ENCODE data around the gene SLC38A5. TPM values are rescaled to one million over a fixed set of nuclear protein-coding genes. Genes with fewer than 3 reads are reported as not detected.
"Not testable (repeated sequence)": the region's sequence is repeated elsewhere in the genome, so short reads cannot be mapped to it uniquely, and the experiment has no call there.

Gene SLC38A5
- 43.8 and 49.3 TPM in 2 replicates for total RNA-seq (2014; rRNA removed; shearing (Covaris generic))
- 69.3 and 88.1 TPM in 2 replicates for polyA plus RNA-seq (2014; cell fraction: nucleus; rRNA removed)

GRCh38 chrX:48470110-48470832 lies at the start of gene SLC38A5:
TSS of gene SLC38A5 (minus strand) at chrX:48470260. CDS start at chrX:48467924, 2,336 bp downstream.
- no peak for DNase-seq (ENCODE audit: extremely low read depth, low read depth)

GRCh38 chrX:48519481-48519880 lies 49.4 kb upstream of the SLC38A5 start:
- DNase-seq (ENCODE audit: extremely low read depth, low read depth), result not testable (repeated sequence)

- no peak for DNase-seq (ENCODE audit: extremely low read depth, low read depth)
These were observed 46.9 kb upstream of the SLC38A5 start for GRCh38 chrX:48516987-48517386.

GRCh38 chrX:48516285-48516684 lies 46.2 kb upstream of the SLC38A5 start:
- no peak for DNase-seq (ENCODE audit: extremely low read depth, low read depth)

- DNase-seq (ENCODE audit: extremely low read depth, low read depth), result no peak
These were observed 45.8 kb upstream of the SLC38A5 start for GRCh38 chrX:48515842-48516241.

- no peak for DNase-seq (ENCODE audit: extremely low read depth, low read depth)
These were observed 44.9 kb upstream of the SLC38A5 start for GRCh38 chrX:48514868-48515460.

GRCh38 chrX:48514126-48514806 lies 44.2 kb upstream of the SLC38A5 start:
- no peak for DNase-seq (ENCODE audit: extremely low read depth, low read depth)

GRCh38 chrX:48513670-48514069 lies 43.6 kb upstream of the SLC38A5 start:
- DNase-seq (ENCODE audit: extremely low read depth, low read depth), result no peak

- DNase-seq (ENCODE audit: extremely low read depth, low read depth), result no peak
These were observed 42.4 kb upstream of the SLC38A5 start for GRCh38 chrX:48512371-48512935.

- no peak for DNase-seq (ENCODE audit: extremely low read depth, low read depth)
These were observed 41.5 kb upstream of the SLC38A5 start for GRCh38 chrX:48511560-48511959.

- no peak for DNase-seq (ENCODE audit: extremely low read depth, low read depth)
These were observed 39.6 kb upstream of the SLC38A5 start for GRCh38 chrX:48509619-48510018.

- DNase-seq (ENCODE audit: extremely low read depth, low read depth), result no peak
These were observed 39.2 kb upstream of the SLC38A5 start for GRCh38 chrX:48509245-48509590.

- peak; percentile 59 for DNase-seq (ENCODE audit: extremely low read depth, low read depth)
These were observed 38.6 kb upstream of the SLC38A5 start, which contains the start of gene PORCN for GRCh38 chrX:48508400-48509244. TSS of gene PORCN (plus strand) at chrX:48508992. CDS start at chrX:48509821, 829 bp downstream.

- no peak for DNase-seq (ENCODE audit: extremely low read depth, low read depth)
These were observed 37.2 kb upstream of the SLC38A5 start for GRCh38 chrX:48507246-48507645.

GRCh38 chrX:48505481-48505880 lies 35.4 kb upstream of the SLC38A5 start:
- no peak for DNase-seq (ENCODE audit: extremely low read depth, low read depth)

GRCh38 chrX:48504261-48504660 lies 34.2 kb upstream of the SLC38A5 start:
- DNase-seq (ENCODE audit: extremely low read depth, low read depth), result no peak

GRCh38 chrX:48498374-48498809 lies 28.3 kb upstream of the SLC38A5 start:
- DNase-seq (ENCODE audit: extremely low read depth, low read depth), result no peak

GRCh38 chrX:48497871-48498270 lies 27.8 kb upstream of the SLC38A5 start:
- no peak for DNase-seq (ENCODE audit: extremely low read depth, low read depth)

- DNase-seq (ENCODE audit: extremely low read depth, low read depth), result no peak
These were observed 26.6 kb upstream of the SLC38A5 start for GRCh38 chrX:48496660-48497059.

- peak; percentile 38 for DNase-seq (ENCODE audit: extremely low read depth, low read depth)
These were observed 23.9 kb upstream of the SLC38A5 start for GRCh38 chrX:48493890-48494364.

Measured in NCI-H460 (cell line).